Ishikawa (cell line): ENCODE data around the gene MINDY4B.

Experiments
- CEBPB ChIP-seq: IDR thresholded peaks from 2 replicates; pipeline ENCODE4 v1.6.1; 2012
- CREB1 ChIP-seq: IDR thresholded peaks from 2 replicates; pipeline ENCODE4 v1.6.1; 2012; ENCODE audit warnings: low read depth
- EGR1 ChIP-seq: IDR thresholded peaks from 2 replicates; pipeline ENCODE4 v1.6.1; 2012
- EP300 ChIP-seq: IDR thresholded peaks from 2 replicates; pipeline ENCODE4 v1.6.1; 2012; ENCODE audit warnings: borderline replicate concordance
- FOXM1 ChIP-seq: IDR thresholded peaks from 2 replicates; pipeline ENCODE4 v1.6.1; 2012; ENCODE audit warnings: low read depth, borderline replicate concordance
- MAX ChIP-seq: IDR thresholded peaks from 2 replicates; pipeline ENCODE4 v1.6.1; 2012
- NFIC ChIP-seq: IDR thresholded peaks from 2 replicates; pipeline ENCODE4 v1.6.1; 2012
- RAD21 ChIP-seq: IDR thresholded peaks from 2 replicates; pipeline ENCODE4 v1.6.1; 2012; ENCODE audit warnings: low read depth
- REST ChIP-seq: IDR thresholded peaks from 2 replicates; pipeline ENCODE4 v1.6.1; 2012; ENCODE audit warnings: low read depth, mild to moderate bottlenecking
- TAF1 ChIP-seq: IDR thresholded peaks from 2 replicates; pipeline ENCODE4 v1.6.1; 2012; ENCODE audit warnings: low read depth, mild to moderate bottlenecking
- TCF12 ChIP-seq: IDR thresholded peaks from 2 replicates; pipeline ENCODE4 v1.6.1; 2012; ENCODE audit warnings: low read depth
- TEAD4 ChIP-seq: IDR thresholded peaks from 2 replicates; pipeline ENCODE4 v1.6.1; 2012
- USF1 ChIP-seq: IDR thresholded peaks from 2 replicates; pipeline ENCODE4 v1.6.1; 2012
- YY1 ChIP-seq: IDR thresholded peaks from 2 replicates; pipeline ENCODE4 v1.6.1; 2012; ENCODE audit warnings: low read depth
- ZBTB7A ChIP-seq: IDR thresholded peaks from 2 replicates; pipeline ENCODE4 v1.6.1; 2012; ENCODE audit warnings: low read depth

Gene MINDY4B

GRCh38 chr3:150922611-150923010 is 17.4 kb upstream of the MINDY4B start:
- TF ChIP-seq RAD21 (no peak), USF1 (no peak), TAF1 (no peak), FOXM1 (no peak), TCF12 (no peak), EP300 (no peak), EGR1 (no peak)

GRCh38 chr3:150921209-150921608 is 16.0 kb upstream of the MINDY4B start:
- TF ChIP-seq TAF1, result no peak
- TF ChIP-seq EGR1, result no peak
- TF ChIP-seq EP300, result no peak
- TF ChIP-seq CEBPB, result no peak
- no peak for TF ChIP-seq REST
- TF ChIP-seq TCF12, result no peak

GRCh38 chr3:150920236-150920635 is 15.0 kb upstream of the MINDY4B start:
- TF ChIP-seq FOXM1 (no peak), CEBPB (no peak), USF1 (no peak), TCF12 (no peak), REST (no peak), CREB1 (no peak), YY1 (no peak), TAF1 (no peak), NFIC (no peak), TEAD4 (no peak), EGR1 (no peak), RAD21 (no peak), EP300 (no peak), MAX (no peak), ZBTB7A (no peak)

- TF ChIP-seq TAF1, result no peak
- no peak for TF ChIP-seq RAD21
- TF ChIP-seq TCF12, result no peak
- TF ChIP-seq REST, result no peak
- TF ChIP-seq USF1, result no peak
- TF ChIP-seq YY1, result no peak
- TF ChIP-seq TEAD4, result no peak
- no peak for TF ChIP-seq ZBTB7A
- no peak for TF ChIP-seq NFIC
- no peak for TF ChIP-seq CEBPB
- TF ChIP-seq EP300, result no peak
- no peak for TF ChIP-seq FOXM1
- no peak for TF ChIP-seq CREB1
- no peak for TF ChIP-seq MAX
- no peak for TF ChIP-seq EGR1
Observed at GRCh38 chr3:150917951-150918350, 12.7 kb upstream of the MINDY4B start.
